ENCODE results near the gene BECN2.

The BECN2 gene, protein sequence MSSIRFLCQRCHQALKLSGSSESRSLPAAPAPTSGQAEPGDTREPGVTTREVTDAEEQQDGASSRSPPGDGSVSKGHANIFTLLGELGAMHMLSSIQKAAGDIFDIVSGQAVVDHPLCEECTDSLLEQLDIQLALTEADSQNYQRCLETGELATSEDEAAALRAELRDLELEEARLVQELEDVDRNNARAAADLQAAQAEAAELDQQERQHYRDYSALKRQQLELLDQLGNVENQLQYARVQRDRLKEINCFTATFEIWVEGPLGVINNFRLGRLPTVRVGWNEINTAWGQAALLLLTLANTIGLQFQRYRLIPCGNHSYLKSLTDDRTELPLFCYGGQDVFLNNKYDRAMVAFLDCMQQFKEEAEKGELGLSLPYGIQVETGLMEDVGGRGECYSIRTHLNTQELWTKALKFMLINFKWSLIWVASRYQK

DNA sequence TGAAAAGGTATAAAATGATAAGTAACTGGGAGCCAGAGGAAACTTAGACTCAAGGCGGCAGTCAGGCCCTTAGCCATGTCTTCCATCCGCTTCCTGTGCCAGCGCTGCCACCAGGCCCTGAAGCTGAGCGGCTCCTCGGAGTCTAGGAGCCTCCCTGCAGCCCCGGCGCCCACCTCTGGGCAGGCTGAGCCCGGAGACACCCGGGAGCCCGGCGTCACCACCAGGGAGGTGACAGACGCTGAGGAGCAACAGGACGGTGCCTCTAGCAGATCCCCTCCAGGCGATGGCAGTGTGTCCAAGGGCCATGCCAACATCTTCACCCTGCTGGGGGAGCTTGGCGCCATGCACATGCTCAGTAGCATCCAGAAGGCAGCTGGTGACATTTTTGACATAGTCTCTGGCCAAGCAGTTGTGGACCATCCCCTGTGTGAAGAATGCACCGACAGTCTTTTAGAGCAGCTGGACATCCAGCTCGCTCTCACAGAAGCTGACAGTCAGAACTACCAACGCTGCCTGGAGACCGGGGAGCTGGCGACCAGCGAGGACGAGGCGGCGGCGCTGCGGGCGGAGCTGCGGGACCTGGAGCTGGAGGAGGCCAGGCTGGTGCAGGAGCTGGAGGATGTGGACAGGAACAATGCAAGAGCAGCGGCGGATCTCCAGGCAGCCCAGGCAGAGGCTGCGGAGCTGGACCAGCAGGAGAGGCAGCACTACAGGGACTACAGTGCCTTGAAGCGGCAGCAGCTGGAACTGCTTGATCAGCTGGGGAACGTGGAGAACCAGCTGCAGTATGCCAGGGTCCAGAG, at the start of gene BECN2:
Gene BECN2 (plus strand): TSS at position 76 of the 803 bp plus-strand sequence. CDS start 0 bp downstream, at position 76.
- DNase-seq (ENCODE audit: low read depth in 1 of 2, low spot score in 1 of 2), result no peak

DNA sequence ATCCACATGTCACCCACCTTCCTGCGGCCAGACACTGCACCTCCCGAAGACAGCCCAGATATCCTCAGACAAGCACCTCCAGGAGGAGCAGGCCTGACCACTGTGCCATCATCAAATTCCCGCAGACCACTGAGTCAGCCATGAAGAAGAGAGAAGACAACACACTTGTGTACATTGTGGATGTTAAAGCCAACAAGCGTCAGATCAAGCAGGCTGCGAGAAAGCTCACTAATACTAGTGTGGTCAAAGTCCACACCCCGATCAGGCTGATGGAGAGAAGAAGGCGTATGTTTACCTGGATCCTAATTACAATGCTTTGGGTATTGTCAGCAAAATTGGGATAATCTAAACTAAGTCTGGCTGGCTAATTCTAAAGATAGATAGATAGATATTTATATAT, 41.4 kb upstream of the BECN2 start:
- no peak for DNase-seq (ENCODE audit: low read depth in 1 of 2, low spot score in 1 of 2)

- no peak for DNase-seq (ENCODE audit: low read depth in 1 of 2, low spot score in 1 of 2)
Observed at GRCh38 chr1:241917487-241917886, 40.1 kb upstream of the BECN2 start.

- DNase-seq (ENCODE audit: low read depth in 1 of 2, low spot score in 1 of 2), result no peak
Observed at GRCh38 chr1:241918879-241919278, 38.7 kb upstream of the BECN2 start.

GRCh38 chr1:241924080-241924808, 33.3 kb upstream of the BECN2 start:
- DNase-seq (ENCODE audit: low read depth in 1 of 2, low spot score in 1 of 2), result no peak

DNA sequence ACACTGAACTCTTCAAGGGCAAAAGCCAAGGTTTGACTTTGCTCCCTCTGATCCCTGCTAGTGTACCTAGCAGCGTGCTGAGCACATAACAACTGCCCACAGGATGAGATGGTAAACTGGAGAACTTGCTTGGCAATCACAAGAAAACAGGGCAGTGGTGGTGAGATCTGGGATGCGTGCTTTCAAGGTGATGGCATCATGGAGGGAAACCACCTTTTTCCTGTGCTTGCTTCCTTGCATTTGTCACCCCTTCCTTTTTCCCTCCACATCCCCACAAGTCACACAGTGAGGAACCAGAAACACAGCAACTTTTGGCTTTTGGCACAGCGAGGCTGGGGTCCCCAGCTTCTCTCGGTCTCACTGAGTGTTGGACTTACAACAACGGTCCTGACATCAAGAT, 31.4 kb upstream of the BECN2 start:
- DNase-seq (ENCODE audit: low read depth in 1 of 2, low spot score in 1 of 2), result no peak

DNA sequence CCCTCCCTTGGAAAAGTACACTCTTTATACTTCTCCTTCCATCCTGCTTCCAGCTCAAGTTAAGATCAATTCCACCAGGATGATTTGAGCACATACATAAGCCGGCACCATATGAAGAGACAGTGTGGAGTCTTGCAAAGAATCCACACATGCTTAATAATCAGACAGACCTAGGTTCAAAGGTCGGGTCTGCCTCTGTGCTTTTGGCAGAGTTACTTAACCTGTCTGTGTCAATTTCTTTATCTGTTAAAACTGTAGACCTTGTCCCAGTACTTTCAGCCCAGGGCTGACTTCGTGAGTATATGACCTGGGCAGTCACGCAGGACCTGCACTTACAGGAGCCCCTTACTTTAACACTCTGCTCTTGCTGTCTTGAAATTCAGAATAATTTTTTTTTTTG, 30.2 kb upstream of the BECN2 start:
- no peak for DNase-seq (ENCODE audit: low read depth in 1 of 2, low spot score in 1 of 2)

DNA sequence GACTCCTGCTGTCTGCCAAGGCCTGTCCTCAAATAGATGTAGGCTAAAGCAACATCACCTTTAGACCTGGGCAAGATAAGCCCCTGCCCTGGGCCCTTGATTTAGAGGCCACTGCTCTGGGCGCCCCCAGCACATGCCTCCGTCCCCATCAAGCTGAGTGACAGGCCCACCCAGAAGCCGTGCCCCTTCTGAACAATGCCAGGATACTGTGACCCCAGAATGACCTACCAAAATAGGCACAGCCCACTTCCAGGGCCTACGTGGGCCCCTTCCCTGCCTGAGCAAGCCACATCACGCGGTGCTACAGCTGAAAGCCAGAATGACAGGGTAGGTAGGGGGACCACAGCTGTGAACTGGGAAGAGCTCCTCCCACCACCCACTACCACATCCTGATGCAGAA, 24.7 kb upstream of the BECN2 start:
- DNase-seq (ENCODE audit: low read depth in 1 of 2, low spot score in 1 of 2), result no peak

- DNase-seq (ENCODE audit: low read depth in 1 of 2, low spot score in 1 of 2), result no peak
Observed at GRCh38 chr1:241934201-241934848, 23.2 kb upstream of the BECN2 start.

- DNase-seq (ENCODE audit: low read depth in 1 of 2, low spot score in 1 of 2), result no peak
Observed at GRCh38 chr1:241934866-241935265, 22.7 kb upstream of the BECN2 start.

DNA sequence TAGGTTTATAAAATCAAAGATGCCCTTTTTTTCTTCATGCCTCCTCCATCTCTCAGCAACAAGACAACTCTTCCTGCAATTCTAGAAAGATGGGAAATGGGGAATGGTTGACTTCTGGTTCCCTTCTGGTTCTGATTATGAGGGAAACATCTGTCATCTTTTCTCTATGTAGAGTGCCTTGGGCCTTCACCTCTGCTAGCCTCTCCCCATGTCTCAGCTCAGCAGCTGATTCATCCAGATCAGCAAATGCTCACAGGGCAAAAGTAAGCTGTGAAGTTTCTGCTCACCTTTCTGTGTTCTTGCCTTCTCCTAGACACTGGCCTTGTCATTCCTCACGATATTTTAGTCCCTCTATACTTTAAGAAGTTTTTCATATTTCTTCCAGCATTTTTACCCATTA, 17.8 kb upstream of the BECN2 start:
- no peak for DNase-seq (ENCODE audit: low read depth in 1 of 2, low spot score in 1 of 2)

- no peak for DNase-seq (ENCODE audit: low read depth in 1 of 2, low spot score in 1 of 2)
Observed at GRCh38 chr1:241942738-241943137, 14.8 kb upstream of the BECN2 start.

DNA sequence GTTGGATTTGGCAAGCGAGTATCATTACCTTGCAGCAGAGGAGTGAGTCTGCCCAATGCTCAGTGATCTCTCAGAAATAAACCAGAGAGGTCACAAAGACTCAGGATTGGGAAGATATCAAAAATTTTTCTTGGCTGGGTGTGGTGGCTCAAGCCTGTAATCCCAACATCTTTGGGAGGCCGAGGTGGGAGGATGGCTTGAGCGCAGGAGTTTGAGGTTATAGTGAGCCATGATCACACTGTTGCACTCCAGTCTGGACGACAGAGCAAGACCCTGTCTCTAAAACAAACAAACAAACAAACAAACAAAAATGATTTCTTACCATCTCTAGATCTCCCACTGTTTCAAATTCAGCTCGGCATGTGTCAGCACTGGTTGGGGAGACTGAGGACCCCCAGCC, 13.3 kb upstream of the BECN2 start:
- no peak for DNase-seq (ENCODE audit: low read depth in 1 of 2, low spot score in 1 of 2)

DNA sequence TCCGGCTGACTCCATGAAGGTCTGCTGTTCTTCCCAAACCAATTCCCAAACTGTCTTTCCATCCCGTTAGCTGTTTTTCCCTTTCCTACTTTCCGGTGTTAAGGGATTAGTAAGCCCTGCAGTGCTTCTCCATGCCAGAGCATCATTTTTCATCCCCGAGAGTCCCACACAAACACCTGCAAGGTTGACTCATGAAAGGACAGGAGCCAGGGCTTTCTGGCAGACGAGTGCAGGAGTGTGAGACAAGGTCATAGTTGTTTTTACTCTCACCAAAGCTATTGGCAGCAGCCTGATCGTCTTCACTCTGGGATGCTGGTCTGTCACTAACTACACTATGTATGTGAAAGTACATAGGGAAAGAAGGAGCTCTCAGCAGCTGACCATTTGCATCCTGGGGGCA, 10.2 kb upstream of the BECN2 start:
- DNase-seq (ENCODE audit: low read depth in 1 of 2, low spot score in 1 of 2), result no peak

DNA sequence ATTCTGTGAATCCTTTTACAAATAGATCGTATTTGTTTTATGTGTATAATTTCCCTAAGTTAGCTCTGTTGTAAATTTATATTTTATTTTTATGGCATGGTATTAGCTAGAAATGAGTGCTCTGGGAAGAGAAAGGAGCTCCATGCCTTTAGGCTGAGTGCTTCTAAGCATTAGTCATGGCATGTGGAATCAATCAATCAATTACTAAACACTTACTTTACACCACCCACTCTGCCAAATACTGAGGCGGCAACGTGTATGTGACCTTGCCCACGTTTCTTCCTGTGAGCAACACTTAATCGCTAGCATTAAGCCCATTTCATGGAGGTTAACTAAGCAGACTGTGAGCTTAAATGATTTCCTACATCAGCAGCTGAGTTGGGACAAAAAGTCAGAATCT, 7.2 kb upstream of the BECN2 start:
- DNase-seq (ENCODE audit: low read depth in 1 of 2, low spot score in 1 of 2), result no peak

- no peak for DNase-seq (ENCODE audit: low read depth in 1 of 2, low spot score in 1 of 2)
Observed at GRCh38 chr1:241962153-241962552, 4.6 kb downstream of the BECN2 start.

DNA sequence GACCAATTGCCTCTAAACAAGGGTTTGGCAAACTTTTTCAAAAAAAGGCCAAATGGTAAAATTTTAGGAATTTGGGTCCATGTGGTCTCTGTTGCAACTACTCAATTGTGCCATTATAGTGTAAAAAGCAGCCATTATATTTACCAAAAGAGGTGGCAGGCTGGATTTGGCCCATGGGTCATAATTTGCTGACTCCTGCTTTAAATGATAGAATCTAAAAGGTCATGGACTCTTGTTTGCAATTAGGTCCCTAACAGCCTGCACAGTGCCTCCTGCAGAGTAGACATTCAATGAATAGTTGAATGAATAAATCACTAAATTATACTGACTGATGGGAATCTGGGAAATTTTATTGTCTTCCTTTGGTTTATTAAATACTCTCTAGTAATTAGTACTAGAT, 6.2 kb downstream of the BECN2 start:
- DNase-seq (ENCODE audit: low read depth in 1 of 2, low spot score in 1 of 2), result no peak

- DNase-seq (ENCODE audit: low read depth in 1 of 2, low spot score in 1 of 2), result no peak
Observed at GRCh38 chr1:241964550-241965282, 7.1 kb downstream of the BECN2 start.

GRCh38 chr1:241968611-241969010, 11.0 kb downstream of the BECN2 start:
- no peak for DNase-seq (ENCODE audit: low read depth in 1 of 2, low spot score in 1 of 2)

- no peak for DNase-seq (ENCODE audit: low read depth in 1 of 2, low spot score in 1 of 2)
Observed at GRCh38 chr1:241972703-241973369, 15.3 kb downstream of the BECN2 start.

Measured in stimulated activated CD4-positive, alpha-beta T cell treated with anti-CD3 and anti-CD28 coated beads, Interleukin-15, amount 100 ng/mL, for 1 hour (primary cell).